Stimulated activated CD8-positive, alpha-beta memory T cell treated with anti-CD3 and anti-CD28 coated beads, Interleukin-15, amount 100 ng/mL, for 4 hours (primary cell): ENCODE measurements around the gene NINJ1.

Experiments
- DNase-seq, 2 donors: peaks; one replicate each; pipeline ENCODE4 v3.0.0-alpha.2; 2020; ENCODE audit warnings: low read depth in 2 of 2

The NINJ1 gene

DNA sequence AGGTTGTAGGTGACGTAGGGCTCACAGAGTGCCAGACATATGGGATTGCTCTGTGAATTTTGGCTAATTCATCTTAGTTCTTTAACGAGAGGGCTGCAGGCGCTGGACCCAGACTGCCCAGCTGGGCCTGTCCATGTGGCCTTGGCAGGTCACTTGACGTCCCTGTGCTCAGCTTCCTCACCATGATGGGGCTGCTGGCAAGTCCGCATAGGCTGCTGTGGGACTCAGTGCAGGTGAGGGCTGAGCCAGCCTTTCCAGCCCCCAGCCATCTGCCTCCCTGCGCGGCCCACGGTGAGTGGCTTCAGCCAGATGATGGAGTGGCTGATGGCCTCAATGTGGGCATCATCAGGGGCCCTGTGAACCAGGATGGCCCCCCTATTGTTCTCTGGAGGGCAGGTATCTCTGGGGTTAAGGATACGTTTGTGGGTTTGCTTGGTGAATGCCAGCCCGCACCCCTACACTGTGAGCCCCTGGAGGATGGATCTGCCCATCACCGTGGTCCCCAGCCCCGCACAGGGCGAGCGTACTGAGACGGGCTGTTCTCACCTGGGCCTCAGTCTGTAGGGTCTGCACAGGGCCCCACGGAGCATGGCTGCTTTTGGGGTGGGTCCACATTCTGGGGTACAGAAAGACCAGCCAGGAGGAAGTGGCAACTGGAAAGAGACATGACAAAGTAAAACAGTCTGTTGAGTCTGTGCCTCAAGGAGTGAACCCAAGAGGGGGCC is 34.3 kb downstream of the NINJ1 start:
- no peak for DNase-seq

DNA sequence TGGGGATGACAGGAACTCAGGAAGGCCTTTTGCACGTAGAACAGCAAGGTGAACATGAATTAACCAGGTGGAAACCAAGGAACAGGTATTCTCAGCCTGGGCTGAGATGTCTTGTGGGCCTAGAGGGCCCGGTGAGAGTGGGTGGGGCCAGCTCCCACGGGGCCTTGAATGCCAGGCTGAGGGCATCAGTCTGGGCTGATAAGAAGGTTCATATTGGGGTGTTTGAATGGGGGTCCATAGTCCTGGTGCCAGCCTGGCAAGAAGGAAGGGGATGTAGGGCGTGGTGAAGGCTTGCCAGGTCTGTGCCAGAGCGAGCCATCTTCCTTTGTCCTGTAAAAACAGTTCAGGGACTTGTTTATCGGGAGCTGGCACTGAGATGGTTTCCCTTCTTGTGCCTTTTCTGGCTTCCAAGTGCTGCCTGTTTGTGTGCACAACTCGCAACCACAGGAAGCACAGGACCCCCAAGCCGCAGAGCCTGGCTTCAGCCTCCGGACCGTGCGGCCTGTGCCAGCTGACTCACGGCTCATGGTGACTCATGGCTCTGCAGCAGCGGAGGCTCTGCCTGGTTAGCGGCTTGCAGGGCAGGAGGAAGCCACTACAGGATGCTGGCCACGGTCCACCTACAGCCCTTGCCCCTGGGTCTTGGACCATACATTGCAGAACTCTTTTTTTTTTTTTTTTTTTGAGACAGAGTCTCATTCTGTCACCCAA is 35.7 kb downstream of the NINJ1 start:
- peak in 1 of 2 donors; percentile 49 for DNase-seq

DNA sequence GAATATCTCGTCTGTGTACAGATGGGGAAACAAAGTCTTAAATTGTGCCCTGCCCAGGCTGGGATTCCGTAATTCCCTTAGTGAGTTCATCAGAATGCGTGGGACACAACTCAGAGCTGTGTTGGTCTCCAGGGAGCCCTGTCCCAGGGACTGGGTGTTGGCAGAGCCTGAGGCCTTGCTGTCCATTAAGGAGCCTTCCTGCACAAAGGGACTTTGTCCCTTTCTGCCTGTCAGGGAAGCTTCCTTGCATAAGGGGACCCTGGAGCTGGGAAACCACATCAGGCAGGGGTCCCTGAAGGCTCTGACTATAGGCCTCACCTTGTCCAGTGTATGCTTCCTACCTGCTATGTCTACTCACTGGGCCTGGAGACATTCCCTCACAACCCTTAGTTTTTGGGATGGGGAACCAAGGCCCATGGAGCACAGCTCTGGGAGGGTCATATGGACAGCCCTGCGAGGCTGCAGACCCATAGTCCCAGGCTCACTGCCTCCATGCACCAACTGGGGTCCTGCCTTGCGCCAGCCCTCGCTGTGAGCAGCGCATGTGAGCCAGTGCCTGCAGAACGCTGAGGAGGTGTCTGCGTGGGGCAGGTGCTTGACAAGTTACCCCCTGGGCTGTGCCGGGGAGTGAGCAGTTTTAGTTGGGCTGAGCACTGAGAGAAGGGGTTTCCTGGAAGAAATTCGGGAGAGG is 36.4 kb downstream of the NINJ1 start:
- DNase-seq = no peak

DNA sequence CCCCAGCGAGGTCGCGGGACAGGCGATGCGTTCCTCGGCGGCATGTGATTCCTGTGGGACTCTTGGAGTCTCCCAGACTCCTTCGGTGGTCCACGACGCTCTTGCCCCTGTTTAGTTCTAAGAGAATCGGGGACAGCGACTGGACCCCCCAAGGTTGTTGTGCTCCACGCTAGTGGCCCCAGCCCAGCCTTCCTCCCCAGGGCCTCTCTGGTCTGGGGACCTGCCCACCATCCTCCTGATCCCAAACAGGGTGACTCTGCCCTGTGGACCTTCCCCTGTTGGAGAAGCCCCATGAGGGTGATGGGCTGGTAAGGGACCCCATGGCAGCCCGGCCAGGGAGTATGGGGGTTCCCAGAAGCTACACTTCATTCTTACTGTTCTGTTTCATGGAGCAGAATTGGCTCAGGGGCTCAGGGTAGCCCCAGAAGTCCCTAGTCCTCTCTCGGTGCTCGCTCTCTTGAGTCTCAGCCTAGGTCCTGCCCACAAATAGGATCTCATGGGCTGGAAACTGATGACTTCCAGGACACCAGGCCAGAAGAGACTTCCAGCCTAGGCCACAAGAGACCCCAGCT is 37.2 kb downstream of the NINJ1 start:
- no peak for DNase-seq

DNA sequence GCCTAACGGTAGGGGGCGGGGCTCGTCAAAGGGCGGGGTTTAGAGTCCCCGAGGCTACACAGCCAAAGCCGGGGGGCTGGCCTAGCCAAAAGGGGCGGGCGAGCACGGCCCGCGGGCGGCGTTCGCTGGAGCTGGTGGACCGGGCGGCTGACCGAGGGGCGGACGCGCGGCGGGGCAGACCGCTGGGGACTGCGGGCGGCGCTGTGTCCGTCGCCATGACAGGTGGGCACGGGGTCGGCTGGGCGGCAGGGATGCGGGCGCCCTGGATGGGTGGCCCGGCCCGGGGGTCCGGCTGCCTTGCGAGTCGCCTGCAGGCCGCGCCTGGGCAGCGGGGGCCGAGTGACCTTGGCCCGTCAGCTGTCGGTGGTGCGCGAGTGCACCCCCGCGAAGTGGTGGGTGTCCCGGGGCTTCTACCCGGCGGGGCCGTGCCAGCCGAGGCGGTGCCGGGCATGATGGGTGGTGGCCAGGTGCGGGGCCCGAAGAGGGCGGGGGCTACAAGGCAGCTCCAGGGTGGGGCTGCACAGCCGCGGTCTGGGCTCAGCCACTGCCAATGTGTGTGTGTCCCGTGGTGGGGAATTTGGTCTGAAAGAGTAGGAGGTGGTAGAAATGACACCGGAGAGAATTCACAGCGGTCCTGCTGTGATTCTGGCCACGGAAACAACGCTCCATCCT is 37.8 kb downstream of the NINJ1 start, which contains the start of gene CARD19:
Gene CARD19 (plus strand): TSS at position 87 of the 672 bp plus-strand sequence. CDS start 129 bp downstream, at position 216.
- peak in 1 of 2 donors; percentile 26 for DNase-seq

DNA sequence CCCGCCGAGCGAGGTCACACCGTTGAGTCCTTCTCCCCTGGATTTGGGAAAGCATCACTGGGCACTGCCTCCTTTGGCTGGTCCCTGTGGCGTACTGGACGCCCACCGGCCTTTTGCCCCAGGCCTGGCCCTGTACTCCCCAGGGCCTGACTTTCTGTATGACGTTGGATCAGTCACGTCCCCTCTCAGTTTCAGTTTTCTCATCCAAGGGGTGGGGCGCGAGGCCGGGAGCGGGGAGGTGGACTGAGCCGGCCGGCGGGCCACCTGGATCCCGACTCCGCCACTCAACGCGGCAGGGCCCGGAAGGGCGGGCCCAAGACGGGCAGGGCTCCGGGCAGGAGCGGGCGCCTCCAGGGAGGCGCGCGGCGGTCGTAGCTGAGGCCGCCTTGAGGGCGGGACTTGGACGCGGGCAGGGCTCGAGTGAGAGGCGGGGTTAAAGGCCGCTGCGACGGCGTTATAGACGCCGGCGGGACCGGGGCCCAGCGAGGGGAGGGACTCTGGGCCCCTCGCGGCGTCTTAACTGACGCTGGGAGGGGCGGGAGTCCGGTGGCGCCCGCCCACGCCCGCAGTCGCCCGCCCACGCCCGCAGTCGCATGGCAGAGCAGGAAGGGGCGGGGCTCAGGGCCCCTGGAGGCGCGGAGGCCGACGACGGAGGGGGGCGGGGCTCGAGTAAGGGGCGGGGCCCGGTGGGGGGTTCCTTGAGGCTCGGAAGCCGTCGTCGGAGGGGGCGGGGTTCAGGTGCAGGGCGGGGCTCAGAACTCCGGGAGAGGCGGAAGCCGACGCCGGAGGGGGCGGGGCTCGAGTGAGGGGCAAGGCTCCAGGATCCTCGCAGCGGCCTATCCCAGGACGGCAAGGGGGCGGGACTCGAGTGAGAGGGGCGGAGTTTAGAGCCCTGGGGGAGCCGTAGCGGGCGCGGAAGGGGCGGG is 38.6 kb downstream of the NINJ1 start:
- peak; percentile 100 for DNase-seq

DNA sequence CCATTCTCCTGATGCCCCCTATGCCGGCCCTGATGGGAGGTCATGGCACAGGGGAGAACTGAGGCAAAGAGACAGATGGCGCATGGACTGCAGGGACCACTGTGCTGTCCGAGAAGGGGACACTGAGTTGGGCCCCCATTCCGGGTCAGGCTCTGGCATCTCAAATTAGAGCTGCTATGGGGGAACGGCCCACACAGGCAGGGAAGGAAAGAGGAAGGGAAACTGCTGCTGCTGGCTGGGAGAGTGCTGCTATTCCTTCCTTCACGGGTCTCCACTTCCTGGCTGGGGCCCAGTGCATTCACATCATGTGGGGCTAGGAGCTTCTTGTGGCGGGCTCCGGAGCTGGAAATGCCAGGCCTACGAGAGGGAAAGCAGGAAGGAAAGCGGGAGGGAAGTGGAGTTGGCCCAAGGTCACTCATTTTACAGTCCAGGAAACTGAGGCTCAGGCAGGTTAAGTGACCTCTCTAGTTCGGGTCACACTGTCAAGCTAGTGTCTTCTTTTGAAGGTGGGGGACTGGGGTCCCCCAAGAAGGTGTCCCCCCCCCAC is 39.3 kb downstream of the NINJ1 start:
- no peak for DNase-seq

DNA sequence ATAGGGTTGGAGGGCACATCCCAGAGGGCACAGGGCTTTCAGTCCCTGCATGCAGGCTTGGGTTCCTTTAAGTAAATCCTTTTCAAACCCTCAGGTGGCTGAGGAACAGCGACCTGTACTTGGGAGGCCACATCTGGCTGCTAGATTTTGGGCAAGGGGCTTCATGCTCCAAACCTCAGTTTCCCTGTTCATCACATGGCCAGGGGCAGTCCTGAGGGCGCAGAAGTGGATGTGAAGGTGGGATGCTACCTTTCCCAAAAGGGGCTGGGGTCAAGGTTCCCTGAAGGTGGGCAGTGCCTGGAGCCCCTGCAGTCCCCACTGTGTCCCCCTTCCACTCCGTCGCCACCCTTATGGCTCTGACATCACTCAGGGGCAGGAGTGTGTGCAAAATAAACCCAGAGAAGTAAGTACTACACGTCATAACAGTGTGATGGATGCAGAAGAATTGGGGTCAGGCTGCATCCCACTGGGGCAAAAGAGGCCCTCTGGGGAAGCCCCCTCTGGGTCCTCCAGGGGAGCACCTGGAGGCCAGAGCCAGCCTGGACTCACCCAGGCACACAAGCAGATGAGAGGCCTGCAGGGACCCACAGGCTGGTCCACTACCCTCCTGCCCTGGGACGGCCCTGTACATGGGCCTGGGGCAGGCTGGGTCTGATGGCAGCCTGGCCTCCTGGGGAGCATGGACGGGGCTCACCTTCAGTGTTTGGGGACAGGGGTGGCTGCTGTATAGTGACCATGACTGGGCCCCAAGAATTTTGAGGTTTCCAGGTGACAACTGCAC is 40.0 kb downstream of the NINJ1 start:
- DNase-seq = no peak

DNA sequence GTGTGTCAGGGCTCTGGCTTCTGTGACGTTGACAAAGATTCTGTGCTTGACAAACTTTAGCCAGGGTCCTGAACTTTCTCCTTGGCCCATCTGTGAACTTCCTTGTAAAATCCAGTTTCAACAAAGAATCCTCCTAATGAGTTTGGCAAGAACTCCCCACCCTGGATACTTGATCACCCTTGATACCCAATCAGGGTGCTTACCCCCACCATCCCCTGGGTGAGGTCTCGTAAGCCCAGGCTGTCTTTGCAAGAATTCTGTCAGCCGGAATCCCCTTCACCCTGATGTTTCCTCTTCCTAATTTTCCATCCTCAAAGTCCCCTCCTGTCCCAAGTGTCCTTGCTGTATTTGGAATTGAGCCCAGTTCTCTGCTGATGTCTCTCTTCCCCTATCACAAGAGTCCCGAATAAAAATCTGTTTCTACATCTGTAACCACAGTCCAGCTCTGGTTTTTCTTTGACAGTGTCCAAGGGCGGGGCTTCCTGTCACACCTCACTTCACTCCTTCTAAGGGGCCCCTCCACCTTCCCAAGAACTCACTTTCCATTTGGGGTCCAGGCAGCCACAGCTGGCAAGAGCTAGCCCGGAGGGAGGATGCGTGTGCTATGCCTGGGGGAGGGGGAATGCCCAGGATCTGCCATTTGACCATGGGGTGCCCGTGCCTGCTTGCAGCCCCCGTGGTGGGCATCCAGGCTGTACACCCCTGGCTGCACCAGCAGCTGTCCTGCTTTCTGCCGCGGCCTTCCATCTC is 40.7 kb downstream of the NINJ1 start:
- no peak for DNase-seq

DNA sequence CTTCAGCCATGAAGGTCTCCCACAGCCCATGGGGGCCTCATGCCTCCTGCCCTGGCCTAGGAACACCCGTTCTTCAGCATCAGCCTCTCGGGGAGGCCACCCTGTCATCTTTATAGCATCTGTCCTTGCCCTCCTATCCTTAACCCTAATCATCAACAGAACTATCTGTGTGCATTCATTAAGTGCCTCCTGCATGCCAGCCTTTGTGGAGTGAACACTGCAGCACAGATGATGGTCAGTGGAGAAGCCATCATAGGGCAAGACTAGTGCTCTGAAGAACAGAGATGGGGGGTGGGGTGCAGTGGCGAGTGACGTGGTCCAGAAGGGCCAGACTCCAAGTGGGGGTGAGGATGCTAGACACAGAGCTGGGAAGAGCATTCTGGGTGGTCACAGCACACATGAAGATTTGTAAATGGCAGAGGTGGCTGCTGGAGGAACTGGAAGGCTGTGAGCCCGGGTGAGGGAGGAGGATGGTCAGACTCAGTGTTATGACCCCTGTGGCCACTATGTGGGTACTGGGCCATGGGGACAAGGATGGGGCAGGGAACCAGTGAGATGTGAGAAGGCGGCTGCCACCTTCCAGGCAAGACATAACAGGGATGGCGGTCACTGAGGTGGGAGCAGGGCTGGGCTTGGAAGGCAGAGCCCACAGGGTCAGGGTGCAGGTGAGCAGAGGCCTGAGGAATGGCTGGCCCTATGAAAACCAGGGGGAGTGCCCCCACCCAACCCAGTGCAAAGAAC is 41.6 kb downstream of the NINJ1 start:
- no peak for DNase-seq

DNA sequence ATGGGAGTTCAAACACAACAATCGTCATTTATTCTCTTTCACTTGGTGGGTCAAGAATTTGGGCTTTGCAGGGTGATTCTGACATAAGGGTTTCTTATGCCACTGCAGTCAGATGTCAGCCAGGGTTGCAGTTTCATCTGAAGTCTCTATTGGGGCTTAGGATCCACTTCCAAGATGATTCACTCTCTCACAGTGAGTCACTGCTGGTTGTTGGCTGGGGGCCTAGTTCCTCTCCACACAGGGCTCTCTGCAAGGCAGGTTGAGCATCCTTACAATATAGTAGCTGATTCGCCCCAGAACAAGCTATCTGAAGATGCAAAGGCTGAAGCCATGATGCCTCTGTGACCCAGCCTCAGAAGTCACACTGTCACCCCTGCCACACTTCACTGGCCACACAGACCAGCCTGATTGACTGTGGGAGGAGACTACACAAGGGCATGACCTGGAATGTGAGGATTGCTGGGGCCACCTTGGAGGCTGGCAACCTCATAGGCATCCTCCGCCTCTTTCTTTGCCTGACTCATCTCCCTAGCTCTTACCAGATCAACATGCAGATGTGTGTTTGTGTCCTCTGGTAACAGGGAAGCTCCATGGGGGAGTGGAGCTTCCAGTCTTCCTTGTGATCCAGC is 42.5 kb downstream of the NINJ1 start:
- no peak for DNase-seq

DNA sequence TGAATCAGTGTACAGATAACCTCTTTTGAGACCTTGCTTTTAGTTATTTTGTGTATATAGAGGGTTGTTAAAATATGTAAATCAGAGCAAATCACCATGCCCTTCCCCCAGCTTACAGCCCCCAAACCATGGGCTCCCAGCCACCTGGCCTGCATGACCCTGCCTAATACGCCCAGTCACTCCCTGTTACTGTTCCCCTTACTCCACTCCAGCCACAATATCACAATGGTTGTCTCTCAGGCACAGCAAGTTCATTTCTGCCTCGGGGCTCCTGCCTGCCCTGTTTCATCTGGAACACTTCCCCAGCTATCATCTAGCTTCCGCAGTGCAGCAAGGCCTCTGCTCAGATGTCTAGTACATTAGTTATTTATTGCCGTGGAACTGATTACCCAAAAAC is 43.0 kb downstream of the NINJ1 start:
- DNase-seq = no peak

DNA sequence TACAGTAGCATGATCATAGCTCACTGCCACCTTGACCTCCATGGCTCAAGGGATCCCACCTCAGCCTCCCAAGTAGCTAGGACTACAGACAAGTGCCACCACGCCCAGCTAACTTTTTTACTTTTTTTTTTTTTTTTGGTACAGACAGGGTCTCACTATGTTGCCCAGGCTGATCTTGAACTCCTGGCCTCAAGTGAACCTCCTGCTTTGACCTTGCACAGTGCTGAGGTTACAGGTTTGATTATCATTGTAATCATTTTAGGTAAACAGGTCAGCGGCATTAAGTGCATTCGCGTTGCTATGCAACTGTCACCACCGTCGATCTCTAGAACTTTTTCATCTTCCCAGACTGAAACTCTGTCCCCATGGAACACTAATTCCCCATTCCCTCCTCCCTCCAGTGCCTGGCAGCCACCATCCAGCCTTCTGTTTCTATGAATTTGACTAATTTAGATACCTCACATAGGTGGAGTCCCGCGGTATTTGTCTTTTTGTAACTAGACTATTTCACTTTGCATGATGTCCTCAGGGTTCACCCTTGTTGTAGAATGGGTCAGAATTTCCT is 43.9 kb downstream of the NINJ1 start:
- no peak for DNase-seq

DNA sequence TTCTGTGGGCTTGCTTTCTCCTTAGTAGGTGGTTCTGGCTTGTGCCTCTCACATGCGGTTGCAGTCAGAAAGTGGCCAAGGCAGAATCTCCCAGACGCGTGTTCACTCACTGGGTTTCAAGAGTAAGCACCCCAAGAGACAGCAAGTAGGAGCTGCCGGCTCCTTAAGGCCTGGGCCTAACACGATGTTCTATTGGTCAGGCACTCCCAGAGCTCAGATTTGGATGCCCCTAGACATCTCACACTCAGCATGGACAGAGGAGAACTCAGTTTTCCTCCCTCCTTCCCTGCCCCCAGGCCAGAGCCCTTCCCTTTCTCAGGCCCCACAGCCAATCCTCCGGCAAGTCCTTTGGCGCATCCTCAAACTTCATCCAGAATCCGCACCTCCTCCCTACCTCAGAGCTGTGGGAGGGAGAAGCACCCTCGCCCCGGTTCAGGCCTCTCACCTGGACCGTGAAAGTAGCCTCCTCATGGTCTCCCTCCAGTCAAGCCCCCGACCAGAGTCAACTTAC is 44.5 kb downstream of the NINJ1 start:
- DNase-seq = no peak

DNA sequence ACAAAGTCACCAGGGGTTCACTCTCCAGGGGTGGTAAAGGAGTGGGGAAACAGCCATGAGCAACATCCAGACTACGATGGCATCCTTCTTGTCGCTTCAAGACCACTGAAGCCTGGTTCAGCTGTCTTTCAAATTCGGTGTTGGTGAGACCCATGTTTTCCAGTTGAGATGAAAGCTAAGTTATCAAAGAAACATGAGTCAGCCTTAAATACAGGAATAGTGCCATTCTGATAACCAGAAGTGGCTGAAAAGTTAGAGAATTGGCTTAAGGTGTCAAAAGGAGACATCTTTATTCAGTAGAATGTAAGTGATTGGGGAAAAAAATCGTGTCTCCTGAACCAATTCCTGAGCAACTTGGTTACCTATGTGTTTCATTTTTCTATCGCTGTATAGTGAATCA is 45.0 kb downstream of the NINJ1 start:
- DNase-seq = no peak

DNA sequence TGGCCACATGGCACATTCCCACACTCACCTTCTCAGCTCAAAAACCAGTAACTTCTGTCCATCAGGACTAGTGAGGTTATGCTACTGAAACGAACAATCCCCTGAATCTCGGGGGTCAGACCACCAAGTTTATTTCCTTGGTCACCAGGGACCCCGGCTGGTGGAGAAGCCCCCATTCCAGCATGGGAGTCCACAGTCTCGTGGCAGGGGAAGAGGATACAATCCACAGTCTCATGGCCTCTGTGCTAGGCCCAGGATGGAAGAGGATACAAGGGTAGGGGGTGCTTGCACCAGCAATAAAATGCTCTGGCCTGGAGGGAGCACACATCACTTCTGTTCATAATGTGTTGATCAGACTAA is 45.4 kb downstream of the NINJ1 start:
- DNase-seq = no peak

DNA sequence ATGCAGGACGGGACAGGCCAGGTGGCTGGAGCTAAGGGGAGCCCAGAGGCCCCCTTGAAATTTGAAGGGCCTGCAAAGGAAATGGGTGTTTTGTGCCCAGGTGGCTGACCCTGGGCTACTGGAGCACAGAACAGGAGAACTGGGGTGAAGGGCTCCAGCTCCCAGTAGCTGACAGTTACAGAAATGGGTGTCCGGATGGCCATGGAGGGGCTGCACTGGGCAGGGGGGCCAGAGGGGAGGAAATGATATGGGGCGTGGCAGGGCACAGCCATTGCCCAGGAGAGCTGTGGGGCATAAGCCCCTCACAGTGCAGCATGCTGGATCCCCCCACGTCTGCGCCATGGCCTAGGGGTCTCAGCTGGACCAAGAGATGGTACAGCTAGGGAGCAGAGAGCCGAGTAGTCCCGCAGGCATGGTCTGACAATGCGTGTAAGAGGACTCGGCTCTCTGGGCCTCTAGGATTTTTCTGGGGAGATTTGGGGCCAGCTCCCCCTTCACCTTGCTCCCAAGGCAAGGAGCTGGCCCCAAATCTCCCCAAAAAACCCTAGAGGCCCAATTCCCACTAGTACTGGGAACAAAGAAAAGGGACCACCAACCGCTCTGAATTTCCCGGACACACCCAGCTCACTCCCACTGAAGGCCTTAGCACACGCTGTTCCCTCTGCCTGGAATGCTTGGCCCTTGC is 45.9 kb downstream of the NINJ1 start:
- no peak for DNase-seq
